Small intestine (tissue), 7 donors: Measurements from ENCODE around the gene MXD3. TPM values are rescaled to one million over a fixed set of nuclear protein-coding genes. Genes with fewer than 3 reads are reported as not detected.
A peak's percentile ranks its signal among the peaks of the same experiment; 100 is the strongest.

Experiments used
- DNase-seq, 2 donors: peaks; one replicate each; pipeline versions ENCODE4 v3.0.0 to v3.0.0-alpha.2; 2013
- FAIRE-seq: peaks from 2 replicates; lab custom pipeline; 2012; peaks lifted over from hg19 to GRCh38; lab: Jason Lieb, UNC
- H3K27ac ChIP-seq, 3 donors: one replicate each; pipeline ENCODE4 v1.5.1; 2013; ENCODE audit warnings: low read length in 2 of 3, mild to moderate bottlenecking in 2 of 3, control low read depth in 1 of 3, inconsistent platforms in 1 of 3, low read depth in 1 of 3, moderate library complexity in 1 of 3
- H3K27me3 ChIP-seq, 3 donors: one replicate each; pipeline ENCODE4 v1.6.1; 2013; ENCODE audit warnings: low read length in 3 of 3, inconsistent platforms in 1 of 3; ENCODE audit not compliant: control insufficient read depth in 3 of 3, insufficient read depth in 3 of 3
- H3K36me3 ChIP-seq, 3 donors: one replicate each; pipeline ENCODE4 v1.6.1; 2013; ENCODE audit warnings: low read length in 3 of 3, inconsistent platforms in 1 of 3, low read depth in 1 of 3, mild to moderate bottlenecking in 1 of 3, moderate library complexity in 1 of 3; ENCODE audit not compliant: control insufficient read depth in 3 of 3, insufficient read depth in 2 of 3
- H3K4me1 ChIP-seq, 3 donors: one replicate each; pipeline ENCODE4 v1.6.1; 2013; ENCODE audit warnings: low read length in 2 of 3, inconsistent platforms in 1 of 3, low read depth in 1 of 3, mild to moderate bottlenecking in 1 of 3, moderate library complexity in 1 of 3; ENCODE audit not compliant: control insufficient read depth in 3 of 3, insufficient read depth in 2 of 3
- H3K4me3 ChIP-seq, 3 donors: one replicate each; pipeline ENCODE4 v1.5.1; 2013; ENCODE audit warnings: low read length in 3 of 3, control low read depth in 1 of 3, inconsistent platforms in 1 of 3, low read depth in 1 of 3, mild to moderate bottlenecking in 1 of 3, moderate library complexity in 1 of 3
- H3K9me3 ChIP-seq, 2 donors: one replicate each; pipeline ENCODE4 v1.6.1; 2013; ENCODE audit warnings: low read depth in 1 of 2, low read length in 1 of 2; ENCODE audit not compliant: control insufficient read depth in 2 of 2, insufficient read depth in 1 of 2
- WGBS, 3 donors: extraction: QIAGEN DNeasy Blood & Tissue Kit; methylation state at CpG; one replicate each; pipeline ENCODE4 v1.1.7; 2013; 5-methylcytosine and 5-hydroxymethylcytosine counted together
- polyA plus RNA-seq, 4 donors: library from polyadenylated mRNA; stranded (reverse) in 3 of 4; unstranded in 1 of 4; fragments of 200-250 nt in 3 of 4; fragments of 120-200 nt in 1 of 4; gene quantifications; one replicate each; pipeline versions ENCODE4 v1.2.1 to v1.2.3, GENCODE V29; 2013
- donor health status: healthy with polysubstance abuse.
- donor health status: control.
- donor health status: control.
- donor health status: Bipolar disorder and iron deficiency.
- donor health status: healthy.

The MXD3 gene
- polyA plus RNA-seq, 4 donors, result 11.9 to 22.9 (median 14.4) TPM

GRCh38 chr5:177302354-177303110 lies 9.2 kb downstream of the MXD3 start:
- FAIRE-seq (no peak), DNase-seq (peak; percentile 46 to 54)
- 16 to 28% (median 25%) methylated on average over 24 of the region's 24 CpGs for WGBS, 3 donors
- peak overlapping the region; percentile 84 to 95 (median 89) for H3K4me3 ChIP-seq
- H3K27me3 ChIP-seq, result no peaks in the 10 kb centered on the region
- H3K36me3 ChIP-seq, result peaks cover 0 to 61% (median 9%) of the 10 kb centered on the region in 3 donors
- H3K9me3 ChIP-seq, result no peaks in the 10 kb centered on the region
- peaks cover 7 to 46% (median 10%) of the 10 kb centered on the region in 3 donors for H3K4me1 ChIP-seq
- H3K27ac ChIP-seq, result peak overlapping the region; percentile 76 to 96 (median 82)

- H3K9me3 ChIP-seq, result no peaks in the 10 kb centered on the region
- DNase-seq (peak; percentile 59 to 76), FAIRE-seq (no peak)
- peak overlapping the region in 1 of 3 donors; percentile 89 for H3K4me3 ChIP-seq
- WGBS, 3 donors, result 32 to 52% (median 39%) methylated on average over 7 of the region's 7 CpGs
- H3K27me3 ChIP-seq, result no peaks in the 10 kb centered on the region
- H3K4me1 ChIP-seq, result peaks cover 7 to 52% (median 10%) of the 10 kb centered on the region in 3 donors
- H3K36me3 ChIP-seq, result peaks cover 0 to 56% (median 4%) of the 10 kb centered on the region in 3 donors
- peak overlapping the region; percentile 61 to 96 (median 82) for H3K27ac ChIP-seq
Observed at GRCh38 chr5:177301503-177302165, 10.1 kb downstream of the MXD3 start.

- peaks cover 7 to 58% (median 10%) of the 10 kb centered on the region in 3 donors for H3K4me1 ChIP-seq
- H3K27me3 ChIP-seq, result no peaks in the 10 kb centered on the region
- DNase-seq, result peak in 1 of 2 donors; percentile 36
- no peak overlapping the region for H3K4me3 ChIP-seq
- 71 to 89% (median 84%) methylated on average over 2 of the region's 2 CpGs for WGBS, 3 donors
- no peaks in the 10 kb centered on the region for H3K9me3 ChIP-seq
- peaks cover 0 to 56% (median 4%) of the 10 kb centered on the region in 3 donors for H3K36me3 ChIP-seq
- FAIRE-seq, result no peak
- peak overlapping the region; percentile 46 to 96 (median 82) for H3K27ac ChIP-seq
Observed at GRCh38 chr5:177300951-177301350, 10.7 kb downstream of the MXD3 start.

- FAIRE-seq (no peak), DNase-seq (peak; percentile 66 to 95)
- 3 to 14% (median 11%) methylated on average over 4 of the region's 4 CpGs for WGBS, 3 donors
- H3K27me3 ChIP-seq, result no peaks in the 10 kb centered on the region
- H3K36me3 ChIP-seq, result peaks cover 0 to 56% (median 4%) of the 10 kb centered on the region in 3 donors
- H3K9me3 ChIP-seq, result no peaks in the 10 kb centered on the region
- H3K27ac ChIP-seq, result peak overlapping the region; percentile 46 to 96 (median 62)
- no peak overlapping the region for H3K4me3 ChIP-seq
- peaks cover 7 to 64% (median 10%) of the 10 kb centered on the region in 3 donors for H3K4me1 ChIP-seq
Observed at GRCh38 chr5:177300236-177300880, 11.3 kb downstream of the MXD3 start.

- H3K36me3 ChIP-seq, result peaks cover 0 to 55% (median 7%) of the 10 kb centered on the region in 3 donors
- DNase-seq, result peak in 1 of 2 donors; percentile 55
- WGBS, 3 donors, result 52 to 55% (median 55%) methylated on average over 9 of the region's 9 CpGs
Observed at GRCh38 chr5:177299697-177300096, 12.0 kb downstream of the MXD3 start.

GRCh38 chr5:177297922-177298321 lies 13.8 kb downstream of the MXD3 start:
- Histone ChIP-seq H3K4me1 (peaks cover 7 to 71% (median 10%) of the 10 kb centered on the region in 3 donors), H3K27ac (peak overlapping the region in 1 of 3 donors; percentile 96), H3K9me3 (no peaks in the 10 kb centered on the region), H3K4me3 (no peak overlapping the region), H3K27me3 (no peaks in the 10 kb centered on the region), H3K36me3 (peaks cover 7 to 67% (median 20%) of the 10 kb centered on the region in 3 donors)
- 86 to 94% (median 90%) methylated on average over 2 of the region's 2 CpGs for WGBS, 3 donors
- no peak for FAIRE-seq
- no peak for DNase-seq

More at GRCh38 chr5:177299697-177300096, 12.0 kb downstream of the MXD3 start:
- FAIRE-seq, result no peak
- Histone ChIP-seq H3K27ac (peak overlapping the region in 2 of 3 donors; percentile 82 to 96), H3K9me3 (no peaks in the 10 kb centered on the region), H3K4me1 (peaks cover 7 to 71% (median 10%) of the 10 kb centered on the region in 3 donors), H3K4me3 (no peak overlapping the region), H3K27me3 (no peaks in the 10 kb centered on the region)

- H3K4me1 ChIP-seq, result peaks cover 7 to 61% (median 10%) of the 10 kb centered on the region in 3 donors
- no peak overlapping the region for H3K4me3 ChIP-seq
- WGBS, 3 donors, result 42 to 48% (median 42%) methylated on average over 4 of the region's 4 CpGs
- H3K27ac ChIP-seq, result peak overlapping the region in 2 of 3 donors; percentile 9 to 76
- FAIRE-seq, result no peak
- H3K36me3 ChIP-seq, result peaks cover 17 to 64% (median 32%) of the 10 kb centered on the region in 3 donors
- H3K9me3 ChIP-seq, result no peaks in the 10 kb centered on the region
- DNase-seq, result peak in 1 of 2 donors; percentile 62
- H3K27me3 ChIP-seq, result no peaks in the 10 kb centered on the region
Observed at GRCh38 chr5:177296581-177296980, 15.1 kb downstream of the MXD3 start.

GRCh38 chr5:177295924-177296323 lies 15.8 kb downstream of the MXD3 start:
- H3K27ac ChIP-seq, result peak overlapping the region in 2 of 3 donors; percentile 9 to 76
- DNase-seq (peak in 1 of 2 donors; percentile 69), FAIRE-seq (no peak)
- WGBS, 3 donors, result 74 to 85% (median 80%) methylated on average over 9 of the region's 9 CpGs
- H3K4me3 ChIP-seq, result no peak overlapping the region
- no peaks in the 10 kb centered on the region for H3K9me3 ChIP-seq
- no peaks in the 10 kb centered on the region for H3K27me3 ChIP-seq
- peaks cover 5 to 54% (median 6%) of the 10 kb centered on the region in 3 donors for H3K4me1 ChIP-seq
- H3K36me3 ChIP-seq, result peaks cover 17 to 63% (median 32%) of the 10 kb centered on the region in 3 donors
